ENCODE results near the gene ERBB4. TPM values are rescaled to one million over a fixed set of nuclear protein-coding genes. Genes with fewer than 3 reads are reported as not detected.

The ERBB4 gene
- total and polyA plus RNA-seq, 2 of the 8 experiments (the other 6 are each of a cell fraction or from before 2014, with no cell fraction given): 0.34 to 1.3 TPM

DNA sequence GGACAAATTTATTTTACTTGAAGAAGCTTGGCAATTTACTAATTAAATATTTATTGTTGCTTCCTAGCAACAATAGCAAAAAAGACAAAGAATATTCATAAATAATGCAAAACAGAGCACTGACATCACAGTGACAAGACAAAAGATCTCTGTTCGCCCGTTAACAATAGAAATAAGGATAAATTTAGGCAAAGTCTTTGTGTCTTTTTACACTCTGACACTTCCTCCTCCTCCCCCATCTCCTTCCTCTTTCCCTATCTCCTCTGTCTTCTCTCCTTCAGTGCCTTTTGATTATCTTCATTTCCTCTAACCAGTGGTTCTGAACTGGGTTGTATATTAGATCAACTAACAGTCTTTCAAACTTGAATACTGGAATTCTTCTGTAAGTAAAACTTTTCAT is 808.4 kb downstream of the ERBB4 start:
- Histone ChIP-seq H3K9me3 (ENCODE audit: insufficient read depth in 2 of 2, low read depth in 1 of 2, low read length in 1 of 2) (no peaks in the 10 kb centered on the region), H2BK20ac (ENCODE audit: low read length) (no peak overlapping the region), H3K23me2 (ENCODE audit: low read depth, low read length) (no peaks in the 10 kb centered on the region), H3K14ac (ENCODE audit: insufficient read length) (no peak overlapping the region), H3K79me2 (ENCODE audit: control insufficient read depth in 1 of 2, insufficient read depth in 2 of 2, low read length in 2 of 2) (no peaks in the 10 kb centered on the region), H3K27ac (ENCODE audit: low read depth, low read length) (no peak overlapping the region), H3K4me2 (ENCODE audit: insufficient read depth in 1 of 2, low read depth in 2 of 2, low read length in 2 of 2) (no peak overlapping the region), H3K36me3 (ENCODE audit: control insufficient read depth in 2 of 4, insufficient read depth in 4 of 4, low read length in 3 of 4) (no peaks in the 10 kb centered on the region), H2AFZ (ENCODE audit: low read length) (no peak overlapping the region), H2BK12ac (ENCODE audit: low read depth, low read length) (no peak overlapping the region), H3K4ac (replicated peaks; ENCODE audit: insufficient read length, low read depth, low read length) (no peak overlapping the region), H3K27me3 (replicated peaks in 1 of 4; ENCODE audit: control insufficient read depth in 3 of 4, extremely low read depth in 1 of 4, insufficient read depth in 3 of 4, low read length in 3 of 4) (no peaks in the 10 kb centered on the region), H3K23ac (ENCODE audit: insufficient read length) (no peak overlapping the region), H4K5ac (ENCODE audit: insufficient read length, low read depth, low read length) (no peak overlapping the region), H3K9ac (replicated peaks in 1 of 4; ENCODE audit: extremely low read depth in 1 of 4, low read depth in 3 of 4, low read length in 3 of 4) (no peak overlapping the region), H3K4me3 (ENCODE audit: extremely low read depth in 1 of 4, insufficient read depth in 2 of 4, low read depth in 3 of 4, low read length in 4 of 4) (no peak overlapping the region), H2BK5ac (ENCODE audit: low read depth, low read length) (no peak overlapping the region), H3K4me1 (replicated peaks in 1 of 4; ENCODE audit: control insufficient read depth in 3 of 4, insufficient read depth in 4 of 4, low read length in 3 of 4) (no peaks in the 10 kb centered on the region), H4K91ac (replicated peaks; ENCODE audit: insufficient read length, low read length) (no peak overlapping the region), H3K79me1 (ENCODE audit: low read depth, low read length) (no peaks in the 10 kb centered on the region), H2BK15ac (ENCODE audit: low read length) (no peak overlapping the region), H3K56ac (replicated peaks; ENCODE audit: insufficient read length, low read depth, low read length) (no peak overlapping the region), H2BK120ac (replicated peaks; ENCODE audit: low read depth, low read length) (no peak overlapping the region), H2AK5ac (ENCODE audit: low read depth, low read length) (no peak overlapping the region), H3K18ac (ENCODE audit: extremely low read depth, low read length) (no peak overlapping the region), H4K8ac (ENCODE audit: extremely low read depth, insufficient read depth, low read length) (no peak overlapping the region), H4K20me1 (replicated peaks in 1 of 2; ENCODE audit: control insufficient read depth in 1 of 2, insufficient read depth in 2 of 2, low read length in 2 of 2) (no peaks in the 10 kb centered on the region)
- no peak for TF ChIP-seq RAD21 (IDR thresholded peaks at IDR 0.05 in 1 of 2, conservative IDR thresholded peaks at IDR 0.05 in 1 of 2; ENCODE audit: low read depth in 2 of 2, low read length in 2 of 2)
- TF ChIP-seq GABPA (IDR thresholded peaks at IDR 0.05; ENCODE audit: borderline replicate concordance, insufficient read depth, low read length): no peak
- no peak for TF ChIP-seq SUZ12 (IDR thresholded peaks at IDR 0.05; ENCODE audit: low read length)
- no peak for TF ChIP-seq SIN3A (conservative IDR thresholded peaks at IDR 0.05 in 1 of 2, IDR thresholded peaks at IDR 0.05 in 1 of 2; ENCODE audit: low read depth in 1 of 2, low read length in 2 of 2)
- no peak for TF ChIP-seq SRF (IDR thresholded peaks at IDR 0.05; ENCODE audit: low read depth, low read length)
- TF ChIP-seq EGR1 (IDR thresholded peaks at IDR 0.05; ENCODE audit: borderline replicate concordance, low read depth, low read length): no peak
- TF ChIP-seq POLR2AphosphoS5 (IDR thresholded peaks at IDR 0.05; ENCODE audit: low read depth, low read length): no peak
- TF ChIP-seq, protein P1, sequence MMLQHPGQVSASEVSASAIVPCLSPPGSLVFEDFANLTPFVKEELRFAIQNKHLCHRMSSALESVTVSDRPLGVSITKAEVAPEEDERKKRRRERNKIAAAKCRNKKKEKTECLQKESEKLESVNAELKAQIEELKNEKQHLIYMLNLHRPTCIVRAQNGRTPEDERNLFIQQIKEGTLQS (IDR thresholded peaks at IDR 0.05; ENCODE audit: insufficient read depth, low read depth, low read length): no peak
- TF ChIP-seq, protein P2, sequence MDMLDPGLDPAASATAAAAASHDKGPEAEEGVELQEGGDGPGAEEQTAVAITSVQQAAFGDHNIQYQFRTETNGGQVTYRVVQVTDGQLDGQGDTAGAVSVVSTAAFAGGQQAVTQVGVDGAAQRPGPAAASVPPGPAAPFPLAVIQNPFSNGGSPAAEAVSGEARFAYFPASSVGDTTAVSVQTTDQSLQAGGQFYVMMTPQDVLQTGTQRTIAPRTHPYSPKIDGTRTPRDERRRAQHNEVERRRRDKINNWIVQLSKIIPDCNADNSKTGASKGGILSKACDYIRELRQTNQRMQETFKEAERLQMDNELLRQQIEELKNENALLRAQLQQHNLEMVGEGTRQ (IDR thresholded peaks at IDR 0.05; ENCODE audit: low read length): no peak
- TF ChIP-seq SP4 (IDR thresholded peaks at IDR 0.05; ENCODE audit: low read length): no peak
- no peak for TF ChIP-seq POLR2A (IDR thresholded peaks at IDR 0.05; ENCODE audit: control extremely low read depth in 1 of 2, low read depth in 2 of 2, low read length in 2 of 2)
- TF ChIP-seq TCF12 (IDR thresholded peaks at IDR 0.05; ENCODE audit: low read depth, low read length): no peak
- TF ChIP-seq TBP (IDR thresholded peaks at IDR 0.05; ENCODE audit: low read depth, low read length): no peak
- 96% methylated on average over 2 of the region's 2 CpGs; no CpG with 5 or more reads in 1 of the 2 experiments for WGBS, 2 experiments (ENCODE audit: extremely low coverage in 1 of 2, insufficient coverage in 1 of 2, insufficient read length in 1 of 2, insufficient replicate concordance in 2 of 2, low coverage in 1 of 2, low lambda C conversion rate in 2 of 2, missing lambda C conversion rate in 1 of 2)
- CTCF ChIA-PET (ENCODE audit: partially characterized antibody): interaction anchor here (1.5 kb wide), 1 partner anchor 14 kb away, joined by 3 read pairs; no protein-coding TSS in a partner anchor
- POLR2A ChIA-PET (ENCODE audit: partially characterized antibody): no interaction called here
- no peak for DNase-seq (ENCODE audit: low read depth in 1 of 2, low spot score in 2 of 2)
- no peak for FAIRE-seq
